Measurements from ENCODE around the gene TENM4. TPM values are rescaled to one million over a fixed set of nuclear protein-coding genes. Genes with fewer than 3 reads are reported as not detected.

Gene TENM4
- polyA plus RNA-seq, 1 experiment, result 0.39 TPM

GRCh38 chr11:78957476-78958245 is 483.2 kb downstream of the TENM4 start:
- H3K4me3 ChIP-seq (ENCODE audit: low read depth, low read length), result no peak overlapping the region
- no peak for TF ChIP-seq CTCF (IDR thresholded peaks at IDR 0.05; ENCODE audit: insufficient read depth, low read depth, low read length)
- no peaks in the 10 kb centered on the region; the same call in 1 of the 2 replicates for H3K27me3 ChIP-seq (ENCODE audit: control insufficient read depth, insufficient read depth, low read length)
- no peak for DNase-seq (ENCODE audit: low read depth)
- ChIA-PET CTCF (interaction anchor here (0.6 to 1.2 kb wide), 5 partner anchors 18 to 312 kb away, joined by 3 to 11 read pairs (median 4); no protein-coding TSS in a partner anchor), POLR2A (no interaction called here)
- no peaks in the 10 kb centered on the region for H3K36me3 ChIP-seq (ENCODE audit: control insufficient read depth, insufficient read depth, low read length)

GRCh38 chr11:78954696-78955095 is 486.1 kb downstream of the TENM4 start:
- CTCF ChIA-PET, result no interaction called here

GRCh38 chr11:78954261-78954660 is 486.6 kb downstream of the TENM4 start:
- no peak overlapping the region for H3K4me3 ChIP-seq (ENCODE audit: low read depth, low read length)
- ChIA-PET CTCF (no interaction called here), POLR2A (no interaction called here)
- DNase-seq (ENCODE audit: low read depth), result no peak
- H3K27me3 ChIP-seq (ENCODE audit: control insufficient read depth, insufficient read depth, low read length), result no peaks in the 10 kb centered on the region
- no peak for TF ChIP-seq CTCF (IDR thresholded peaks at IDR 0.05; ENCODE audit: insufficient read depth, low read depth, low read length)
- no peaks in the 10 kb centered on the region for H3K36me3 ChIP-seq (ENCODE audit: control insufficient read depth, insufficient read depth, low read length)

More at GRCh38 chr11:78954696-78955095, 486.1 kb downstream of the TENM4 start:
- POLR2A ChIA-PET, result no interaction called here
- DNase-seq (ENCODE audit: low read depth), result no peak
- Histone ChIP-seq H3K4me3 (ENCODE audit: low read depth, low read length) (no peak overlapping the region), H3K36me3 (ENCODE audit: control insufficient read depth, insufficient read depth, low read length) (no peaks in the 10 kb centered on the region), H3K27me3 (ENCODE audit: control insufficient read depth, insufficient read depth, low read length) (no peaks in the 10 kb centered on the region)
- TF ChIP-seq CTCF (IDR thresholded peaks at IDR 0.05; ENCODE audit: insufficient read depth, low read depth, low read length), result no peak

GRCh38 chr11:78952890-78953289 is 487.9 kb downstream of the TENM4 start:
- Histone ChIP-seq H3K36me3 (ENCODE audit: control insufficient read depth, insufficient read depth, low read length) (no peaks in the 10 kb centered on the region), H3K4me3 (ENCODE audit: low read depth, low read length) (no peak overlapping the region), H3K27me3 (ENCODE audit: control insufficient read depth, insufficient read depth, low read length) (no peaks in the 10 kb centered on the region)
- no peak for TF ChIP-seq CTCF (IDR thresholded peaks at IDR 0.05; ENCODE audit: insufficient read depth, low read depth, low read length)
- ChIA-PET CTCF (interaction anchor here (1.1 to 2.1 kb wide), 3 partner anchors 10 to 307 kb away, joined by 3 to 6 read pairs (median 6); no protein-coding TSS in a partner anchor), POLR2A (no interaction called here)
- DNase-seq (ENCODE audit: low read depth), result no peak

- no peak overlapping the region for H3K4me3 ChIP-seq (ENCODE audit: low read depth, low read length)
- TF ChIP-seq CTCF (IDR thresholded peaks at IDR 0.05; ENCODE audit: insufficient read depth, low read depth, low read length), result no peak
- DNase-seq (ENCODE audit: low read depth), result no peak
- H3K36me3 ChIP-seq (ENCODE audit: control insufficient read depth, insufficient read depth, low read length), result no peaks in the 10 kb centered on the region
- POLR2A ChIA-PET, result no interaction called here
- H3K27me3 ChIP-seq (ENCODE audit: control insufficient read depth, insufficient read depth, low read length), result no peaks in the 10 kb centered on the region
- CTCF ChIA-PET, result interaction anchor here (1.1 to 2.1 kb wide), 3 partner anchors 11 to 306 kb away, joined by 3 to 6 read pairs (median 6); no protein-coding TSS in a partner anchor
These were observed 488.7 kb downstream of the TENM4 start for GRCh38 chr11:78952175-78952574.

All from BJ (cell line).